SK-N-SH treated with all-trans-retinoic acid at 6 μM for 48 hours (cell line): ENCODE results near the gene NECTIN4.

Experiments used
- ATAC-seq: fragments of 200-7000 bp; cut with Tn5 transposase; 3 replicates; pipeline ENCODE4 v1.9.1; 2020; ENCODE audit warnings: mild to moderate bottlenecking, moderate library complexity
- ARNTL ChIP-seq: fragments of 450-650 bp; formaldehyde crosslinking; IDR thresholded peaks from 2 replicates; pipeline ENCODE4 v1.5.0; 2020; ENCODE audit warnings: low read depth, mild to moderate bottlenecking, moderate library complexity, borderline replicate concordance
- BACH2 ChIP-seq: fragments of 250-450 bp; sonication (Bioruptor Pico); IDR thresholded peaks from 2 replicates; pipeline ENCODE4 v1.9.0; 2021; ENCODE audit warnings: mild to moderate bottlenecking, borderline replicate concordance
- ESRRG ChIP-seq: fragments of 250-450 bp; sonication (Bioruptor Pico); IDR thresholded peaks from 2 replicates; pipeline ENCODE4 v1.6.1; 2021; ENCODE audit warnings: mild to moderate bottlenecking
- GLIS3 ChIP-seq: fragments of 250-450 bp; sonication (Bioruptor Pico); IDR thresholded peaks from 2 replicates; pipeline ENCODE4 v1.5.0; 2020; ENCODE audit warnings: mild to moderate bottlenecking, moderate library complexity
- ISL1 ChIP-seq: fragments of 250-450 bp; sonication (Bioruptor Pico); IDR thresholded peaks from 2 replicates; pipeline ENCODE4 v2.1.2; 2022; ENCODE audit warnings: mild to moderate bottlenecking, moderate library complexity
- OSR1 ChIP-seq: fragments of 250-450 bp; sonication (Bioruptor Pico); IDR thresholded peaks from 2 replicates; pipeline ENCODE4 v1.8.0; 2022; ENCODE audit warnings: moderate library complexity, mild to moderate bottlenecking, inconsistent platforms
- PPARA ChIP-seq: fragments of 250-450 bp; sonication (Bioruptor Pico); IDR thresholded peaks from 2 replicates; pipeline ENCODE4 v1.5.0; 2020; ENCODE audit warnings: mild to moderate bottlenecking, borderline replicate concordance
- RARB ChIP-seq: fragments of 250-450 bp; sonication (Bioruptor Pico); IDR thresholded peaks from 2 replicates; pipeline ENCODE4 v1.8.0; 2021; ENCODE audit warnings: mild to moderate bottlenecking, moderate library complexity
- SNAI2 ChIP-seq: fragments of 250-450 bp; sonication (Bioruptor Pico); IDR thresholded peaks from 2 replicates; pipeline ENCODE4 v1.5.0; 2020; ENCODE audit warnings: mild to moderate bottlenecking, moderate library complexity
- TCF4 ChIP-seq: fragments of 250-450 bp; sonication (Bioruptor Pico); IDR thresholded peaks from 2 replicates; pipeline ENCODE4 v1.8.0; 2021; ENCODE audit warnings: mild to moderate bottlenecking, moderate library complexity, borderline replicate concordance
- TOX ChIP-seq: fragments of 250-450 bp; sonication (Bioruptor Pico); IDR thresholded peaks from 2 replicates; pipeline ENCODE4 v1.8.0; 2021; ENCODE audit warnings: mild to moderate bottlenecking, moderate library complexity, borderline replicate concordance
- ZC3H10 ChIP-seq: fragments of 250-450 bp; sonication (Bioruptor Pico); IDR thresholded peaks from 2 replicates; pipeline ENCODE4 v1.5.1; 2021; ENCODE audit warnings: mild to moderate bottlenecking, moderate library complexity
- ZFP3 ChIP-seq: fragments of 250-450 bp; sonication (Bioruptor Pico); IDR thresholded peaks from 2 replicates; pipeline ENCODE4 v1.5.0; 2020; ENCODE audit warnings: mild to moderate bottlenecking, moderate library complexity
- ZFP30 ChIP-seq: fragments of 450-650 bp; formaldehyde crosslinking; IDR thresholded peaks from 2 replicates; pipeline ENCODE4 v1.5.0; 2022; ENCODE audit warnings: mild to moderate bottlenecking, moderate library complexity
- ZNF565 ChIP-seq: fragments of 450-650 bp; formaldehyde crosslinking; conservative IDR thresholded peaks from 2 replicates; pipeline ENCODE4 v1.5.0; 2020; ENCODE audit warnings: low read depth, mild to moderate bottlenecking, moderate library complexity
- ZNF70 ChIP-seq: fragments of 450-650 bp; formaldehyde crosslinking; IDR thresholded peaks from 2 replicates; pipeline ENCODE4 v1.5.0; 2020; ENCODE audit warnings: mild to moderate bottlenecking, moderate library complexity
- ZNF8 ChIP-seq: fragments of 450-650 bp; formaldehyde crosslinking; IDR thresholded peaks from 2 replicates; pipeline ENCODE4 v1.5.0; 2020; ENCODE audit warnings: mild to moderate bottlenecking, moderate library complexity
- TF ChIP-seq, protein P1 (sequence below): fragments of 250-450 bp; sonication (Bioruptor Pico); IDR thresholded peaks from 2 replicates; pipeline ENCODE4 v1.8.0; 2021; ENCODE audit warnings: low read depth, mild to moderate bottlenecking, moderate library complexity, borderline replicate concordance
- TF ChIP-seq, protein P2 (sequence below): fragments of 250-450 bp; sonication (Bioruptor Pico); IDR thresholded peaks from 2 replicates; pipeline ENCODE4 v1.5.1; 2020; ENCODE audit warnings: low read depth, mild to moderate bottlenecking, moderate library complexity
- TF ChIP-seq, protein P3 (sequence below): fragments of 250-450 bp; sonication (Bioruptor Pico); IDR thresholded peaks from 2 replicates; pipeline ENCODE4 v1.5.0; 2020; ENCODE audit warnings: mild to moderate bottlenecking, moderate library complexity
- TF ChIP-seq, protein P4 (sequence below): fragments of 250-450 bp; sonication (Bioruptor Pico); IDR thresholded peaks from 2 replicates; pipeline ENCODE4 v1.5.1; 2021; ENCODE audit warnings: mild to moderate bottlenecking, moderate library complexity
- TF ChIP-seq, protein P5 (sequence below): fragments of 250-450 bp; sonication (Bioruptor Pico); IDR thresholded peaks from 2 replicates; pipeline ENCODE4 v1.8.0; 2020; ENCODE audit warnings: mild to moderate bottlenecking, moderate library complexity, borderline replicate concordance

NECTIN4 gene

DNA sequence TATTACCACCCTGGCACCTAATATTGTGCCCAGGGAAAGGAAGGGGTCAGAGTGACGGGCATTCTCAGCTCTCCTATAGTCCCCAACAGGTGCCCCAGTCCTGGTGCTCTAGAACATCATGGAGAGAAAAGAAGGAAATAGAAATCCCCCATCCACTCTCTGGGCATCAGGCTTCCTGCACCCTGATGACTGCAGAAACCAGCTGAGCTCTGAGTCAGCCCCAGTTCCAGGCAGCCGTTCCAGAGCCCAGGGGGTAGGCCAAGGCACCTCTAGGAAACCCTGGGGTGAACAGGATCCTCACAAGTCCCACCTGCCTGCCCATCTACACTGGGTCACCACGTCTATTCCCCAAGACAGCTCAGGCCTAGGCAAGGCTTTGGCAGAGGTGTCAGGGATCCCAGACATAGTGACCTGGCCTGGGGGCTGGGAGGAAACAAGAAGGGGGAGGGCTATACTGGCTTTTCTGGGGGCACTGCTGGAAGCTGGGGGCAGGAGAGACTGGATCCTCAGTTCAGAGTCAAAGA lies 709 bp downstream of the NECTIN4 start (continued):
- TF ChIP-seq SNAI2 (CRISPR knock-in tag) (no peak), ZNF565 (CRISPR knock-in tag) (no peak), TOX (CRISPR knock-in tag) (no peak), ARNTL (CRISPR knock-in tag) (no peak), ZNF8 (CRISPR knock-in tag) (no peak), TCF4 (CRISPR knock-in tag) (no peak), ISL1 (CRISPR knock-in tag) (no peak), ZC3H10 (no peak)
- TF ChIP-seq, protein P1, sequence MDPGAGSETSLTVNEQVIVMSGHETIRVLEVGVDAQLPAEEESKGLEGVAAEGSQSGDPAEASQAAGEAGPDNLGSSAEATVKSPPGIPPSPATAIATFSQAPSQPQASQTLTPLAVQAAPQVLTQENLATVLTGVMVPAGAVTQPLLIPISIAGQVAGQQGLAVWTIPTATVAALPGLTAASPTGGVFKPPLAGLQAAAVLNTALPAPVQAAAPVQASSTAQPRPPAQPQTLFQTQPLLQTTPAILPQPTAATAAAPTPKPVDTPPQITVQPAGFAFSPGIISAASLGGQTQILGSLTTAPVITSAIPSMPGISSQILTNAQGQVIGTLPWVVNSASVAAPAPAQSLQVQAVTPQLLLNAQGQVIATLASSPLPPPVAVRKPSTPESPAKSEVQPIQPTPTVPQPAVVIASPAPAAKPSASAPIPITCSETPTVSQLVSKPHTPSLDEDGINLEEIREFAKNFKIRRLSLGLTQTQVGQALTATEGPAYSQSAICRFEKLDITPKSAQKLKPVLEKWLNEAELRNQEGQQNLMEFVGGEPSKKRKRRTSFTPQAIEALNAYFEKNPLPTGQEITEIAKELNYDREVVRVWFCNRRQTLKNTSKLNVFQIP (CRISPR knock-in tag), result no peak

DNA sequence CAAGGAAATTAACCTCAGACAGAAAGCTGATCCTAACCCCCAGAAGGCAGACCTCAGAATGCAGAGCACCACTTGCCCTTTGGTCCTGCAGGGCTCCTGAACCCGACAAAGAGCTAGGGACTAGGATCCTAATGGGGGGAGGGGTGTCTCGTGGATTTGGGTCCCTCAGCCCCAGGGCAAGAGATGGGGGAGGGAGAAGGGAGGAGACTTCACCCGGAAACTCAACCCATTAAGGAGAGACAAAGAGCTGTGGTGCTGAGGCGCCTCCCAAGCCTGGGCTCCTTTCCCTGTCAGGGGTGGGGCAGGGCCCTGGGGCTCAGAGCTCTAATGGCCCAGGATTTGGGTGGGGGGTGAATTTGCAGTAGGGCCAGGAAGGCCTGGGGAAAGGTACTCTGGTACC lies 2.9 kb downstream of the NECTIN4 start:
- ATAC-seq, result no peak
- no peak for TF ChIP-seq PPARA (CRISPR knock-in tag)
- no peak for TF ChIP-seq ZNF565 (CRISPR knock-in tag)
- TF ChIP-seq ZFP30 (CRISPR knock-in tag), result no peak
- TF ChIP-seq OSR1 (CRISPR knock-in tag), result no peak
- TF ChIP-seq, protein P1 (CRISPR knock-in tag), result no peak

DNA sequence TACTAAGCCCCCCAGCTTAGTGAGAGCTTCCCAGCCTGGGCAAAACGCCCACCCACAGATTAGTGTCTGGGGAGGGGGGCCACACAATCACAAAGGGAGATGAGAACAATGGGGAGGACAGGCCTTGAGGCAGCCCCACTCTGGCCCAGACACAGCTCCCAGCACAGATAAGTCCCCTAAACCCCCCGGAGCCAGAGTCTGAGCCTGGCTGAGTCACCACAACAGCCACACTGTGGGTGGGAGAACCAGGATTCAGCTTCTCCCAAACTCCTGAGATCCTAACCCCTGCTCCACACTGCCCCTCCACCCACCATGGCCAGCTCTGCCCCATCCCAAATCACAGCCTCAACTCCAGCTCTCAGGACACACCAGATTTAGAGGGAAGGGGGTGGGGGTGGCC lies 4.2 kb downstream of the NECTIN4 start:
- no peak for ATAC-seq
- TF ChIP-seq ARNTL (CRISPR knock-in tag) (no peak), ZFP3 (CRISPR knock-in tag) (no peak), TCF4 (CRISPR knock-in tag) (no peak), ESRRG (CRISPR knock-in tag) (no peak), GLIS3 (CRISPR knock-in tag) (no peak), ZNF8 (CRISPR knock-in tag) (no peak), RARB (CRISPR knock-in tag) (no peak), OSR1 (CRISPR knock-in tag) (no peak), ZNF70 (CRISPR knock-in tag) (no peak), ZNF565 (CRISPR knock-in tag) (no peak), ZFP30 (CRISPR knock-in tag) (no peak), PPARA (CRISPR knock-in tag) (no peak), BACH2 (CRISPR knock-in tag) (no peak)
- TF ChIP-seq, protein P2, sequence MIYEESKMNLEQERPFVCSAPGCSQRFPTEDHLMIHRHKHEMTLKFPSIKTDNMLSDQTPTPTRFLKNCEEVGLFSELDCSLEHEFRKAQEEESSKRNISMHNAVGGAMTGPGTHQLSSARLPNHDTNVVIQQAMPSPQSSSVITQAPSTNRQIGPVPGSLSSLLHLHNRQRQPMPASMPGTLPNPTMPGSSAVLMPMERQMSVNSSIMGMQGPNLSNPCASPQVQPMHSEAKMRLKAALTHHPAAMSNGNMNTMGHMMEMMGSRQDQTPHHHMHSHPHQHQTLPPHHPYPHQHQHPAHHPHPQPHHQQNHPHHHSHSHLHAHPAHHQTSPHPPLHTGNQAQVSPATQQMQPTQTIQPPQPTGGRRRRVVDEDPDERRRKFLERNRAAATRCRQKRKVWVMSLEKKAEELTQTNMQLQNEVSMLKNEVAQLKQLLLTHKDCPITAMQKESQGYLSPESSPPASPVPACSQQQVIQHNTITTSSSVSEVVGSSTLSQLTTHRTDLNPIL (CRISPR knock-in tag), result no peak
- TF ChIP-seq, protein P3, sequence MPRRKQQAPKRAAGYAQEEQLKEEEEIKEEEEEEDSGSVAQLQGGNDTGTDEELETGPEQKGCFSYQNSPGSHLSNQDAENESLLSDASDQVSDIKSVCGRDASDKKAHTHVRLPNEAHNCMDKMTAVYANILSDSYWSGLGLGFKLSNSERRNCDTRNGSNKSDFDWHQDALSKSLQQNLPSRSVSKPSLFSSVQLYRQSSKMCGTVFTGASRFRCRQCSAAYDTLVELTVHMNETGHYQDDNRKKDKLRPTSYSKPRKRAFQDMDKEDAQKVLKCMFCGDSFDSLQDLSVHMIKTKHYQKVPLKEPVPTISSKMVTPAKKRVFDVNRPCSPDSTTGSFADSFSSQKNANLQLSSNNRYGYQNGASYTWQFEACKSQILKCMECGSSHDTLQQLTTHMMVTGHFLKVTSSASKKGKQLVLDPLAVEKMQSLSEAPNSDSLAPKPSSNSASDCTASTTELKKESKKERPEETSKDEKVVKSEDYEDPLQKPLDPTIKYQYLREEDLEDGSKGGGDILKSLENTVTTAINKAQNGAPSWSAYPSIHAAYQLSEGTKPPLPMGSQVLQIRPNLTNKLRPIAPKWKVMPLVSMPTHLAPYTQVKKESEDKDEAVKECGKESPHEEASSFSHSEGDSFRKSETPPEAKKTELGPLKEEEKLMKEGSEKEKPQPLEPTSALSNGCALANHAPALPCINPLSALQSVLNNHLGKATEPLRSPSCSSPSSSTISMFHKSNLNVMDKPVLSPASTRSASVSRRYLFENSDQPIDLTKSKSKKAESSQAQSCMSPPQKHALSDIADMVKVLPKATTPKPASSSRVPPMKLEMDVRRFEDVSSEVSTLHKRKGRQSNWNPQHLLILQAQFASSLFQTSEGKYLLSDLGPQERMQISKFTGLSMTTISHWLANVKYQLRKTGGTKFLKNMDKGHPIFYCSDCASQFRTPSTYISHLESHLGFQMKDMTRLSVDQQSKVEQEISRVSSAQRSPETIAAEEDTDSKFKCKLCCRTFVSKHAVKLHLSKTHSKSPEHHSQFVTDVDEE (CRISPR knock-in tag), result no peak
- TF ChIP-seq, protein P1 (CRISPR knock-in tag), result no peak
- TF ChIP-seq, protein P4, sequence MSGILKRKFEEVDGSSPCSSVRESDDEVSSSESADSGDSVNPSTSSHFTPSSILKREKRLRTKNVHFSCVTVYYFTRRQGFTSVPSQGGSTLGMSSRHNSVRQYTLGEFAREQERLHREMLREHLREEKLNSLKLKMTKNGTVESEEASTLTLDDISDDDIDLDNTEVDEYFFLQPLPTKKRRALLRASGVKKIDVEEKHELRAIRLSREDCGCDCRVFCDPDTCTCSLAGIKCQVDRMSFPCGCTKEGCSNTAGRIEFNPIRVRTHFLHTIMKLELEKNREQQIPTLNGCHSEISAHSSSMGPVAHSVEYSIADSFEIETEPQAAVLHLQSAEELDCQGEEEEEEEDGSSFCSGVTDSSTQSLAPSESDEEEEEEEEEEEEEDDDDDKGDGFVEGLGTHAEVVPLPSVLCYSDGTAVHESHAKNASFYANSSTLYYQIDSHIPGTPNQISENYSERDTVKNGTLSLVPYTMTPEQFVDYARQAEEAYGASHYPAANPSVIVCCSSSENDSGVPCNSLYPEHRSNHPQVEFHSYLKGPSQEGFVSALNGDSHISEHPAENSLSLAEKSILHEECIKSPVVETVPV, result no peak
- TF ChIP-seq, protein P5, sequence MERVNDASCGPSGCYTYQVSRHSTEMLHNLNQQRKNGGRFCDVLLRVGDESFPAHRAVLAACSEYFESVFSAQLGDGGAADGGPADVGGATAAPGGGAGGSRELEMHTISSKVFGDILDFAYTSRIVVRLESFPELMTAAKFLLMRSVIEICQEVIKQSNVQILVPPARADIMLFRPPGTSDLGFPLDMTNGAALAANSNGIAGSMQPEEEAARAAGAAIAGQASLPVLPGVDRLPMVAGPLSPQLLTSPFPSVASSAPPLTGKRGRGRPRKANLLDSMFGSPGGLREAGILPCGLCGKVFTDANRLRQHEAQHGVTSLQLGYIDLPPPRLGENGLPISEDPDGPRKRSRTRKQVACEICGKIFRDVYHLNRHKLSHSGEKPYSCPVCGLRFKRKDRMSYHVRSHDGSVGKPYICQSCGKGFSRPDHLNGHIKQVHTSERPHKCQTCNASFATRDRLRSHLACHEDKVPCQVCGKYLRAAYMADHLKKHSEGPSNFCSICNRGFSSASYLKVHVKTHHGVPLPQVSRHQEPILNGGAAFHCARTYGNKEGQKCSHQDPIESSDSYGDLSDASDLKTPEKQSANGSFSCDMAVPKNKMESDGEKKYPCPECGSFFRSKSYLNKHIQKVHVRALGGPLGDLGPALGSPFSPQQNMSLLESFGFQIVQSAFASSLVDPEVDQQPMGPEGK (CRISPR knock-in tag), result no peak
